Stomach (tissue), 4 donors: Measurements from ENCODE around the gene POU2AF3.

Source experiments
- EP300 ChIP-seq: sonication (generic); formaldehyde crosslinking; IDR thresholded peaks from one replicate; pipeline ENCODE4 v1.6.1; 2017; ENCODE audit warnings: antibody characterized with exemption
- POLR2A ChIP-seq, 4 donors: fragments of 450-650 bp; IDR thresholded peaks; one replicate each; pipeline ENCODE4 v1.6.1; 2016; ENCODE audit warnings: antibody characterized with exemption in 4 of 4, control low read depth in 2 of 4, mild to moderate bottlenecking in 1 of 4, moderate library complexity in 1 of 4

DNA sequence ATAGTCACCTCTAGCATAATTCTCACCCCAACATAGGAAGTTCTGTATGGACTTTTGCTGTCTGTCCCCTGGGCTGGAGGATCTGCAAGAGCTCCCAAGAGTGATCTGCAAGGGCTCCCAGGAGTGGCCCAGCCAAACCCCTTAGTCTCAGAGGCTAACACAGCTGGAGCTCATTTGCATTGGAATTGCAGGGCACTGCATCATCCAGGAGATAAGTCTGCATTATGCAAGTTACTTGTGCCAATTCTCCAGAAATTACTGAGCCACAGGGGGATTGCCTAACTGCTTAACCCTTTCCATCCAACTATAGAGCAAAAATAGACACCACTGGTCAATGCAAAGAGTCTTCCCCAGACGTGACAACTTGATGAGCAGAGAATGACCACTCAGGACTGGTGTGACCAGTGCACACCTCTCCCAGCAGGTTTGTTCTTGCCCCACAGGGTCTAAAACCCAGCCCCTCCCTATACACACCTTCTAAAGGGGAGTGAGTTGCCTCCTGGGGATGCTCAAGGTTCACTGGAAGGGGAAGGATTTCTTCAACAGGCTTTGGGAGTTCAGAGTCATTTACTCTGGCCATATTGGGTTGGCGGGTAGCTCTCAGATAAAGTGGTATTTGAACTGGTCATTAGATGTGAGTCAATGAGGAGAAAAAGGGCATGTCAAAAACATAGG lies 38.4 kb downstream of the POU2AF3 start:
- TF ChIP-seq POLR2A (IDR thresholded peaks at IDR 0.05) (no peak), EP300 (no peak)
